A549 (cell line): ENCODE results near the gene ARHGAP25. TPM values are rescaled to one million over a fixed set of nuclear protein-coding genes. Genes with fewer than 3 reads are reported as not detected.
A peak's percentile ranks its signal among the peaks of the same experiment; 100 is the strongest.

ENCODE experiments used
- ATAC-seq, 2 experiments: fragments of 200-7000 bp in 1 of 2; fragments of >200 bp in 1 of 2; cut with Nextera tagmentation in 1 of 2; cut with Tn5 transposase in 1 of 2; 3 replicates each; pipeline versions ENCODE4 v1.8.0 to v1.9.1; 2018 to 2020; ENCODE audit warnings: mild to moderate bottlenecking in 1 of 2, moderate library complexity in 1 of 2
- CTCF ChIA-PET: fragments of 300-600 bp; sonication (Branson Sonifier 250); formaldehyde crosslinking; extraction: SDS; loops from one replicate; lab custom pipeline; 2021; ENCODE audit warnings: antibody characterized with exemption, inconsistent platforms; lab: Yijun Ruan, JAX
- POLR2A ChIA-PET: fragments of 350-600 bp; formaldehyde crosslinking; extraction: SDS; loops from one replicate; lab custom pipeline; 2021; ENCODE audit warnings: antibody characterized with exemption, inconsistent platforms; lab: Yijun Ruan, JAX
- DNase-seq, 2 experiments: peaks; one replicate each; pipeline versions ENCODE4 v3.0.0 to v3.0.0-alpha.2; 2011 to 2016; ENCODE audit warnings: low read depth in 1 of 2, low spot score in 1 of 2
- FAIRE-seq: peaks from 2 replicates; lab custom pipeline; 2011; peaks lifted over from hg19 to GRCh38; lab: Jason Lieb, UNC
- H3K27ac ChIP-seq, 2 experiments: fragments of >200 bp; sonication (Bioruptor Twin); formaldehyde crosslinking; 3 replicates each; pipeline ENCODE4 v1.5.1; 2016 to 2017
- H3K4me1 ChIP-seq: fragments of >200 bp; sonication (Bioruptor Twin); formaldehyde crosslinking; 3 replicates; pipeline ENCODE4 v1.6.1; 2016
- H3K4me2 ChIP-seq: fragments of >200 bp; sonication (Bioruptor Twin); formaldehyde crosslinking; 3 replicates; pipeline ENCODE4 v1.6.1; 2016
- H3K4me3 ChIP-seq: fragments of >200 bp; sonication (Bioruptor Twin); formaldehyde crosslinking; 3 replicates; pipeline ENCODE4 v1.5.1; 2016
- H3K9me3 ChIP-seq: fragments of >200 bp; sonication (Bioruptor Twin); formaldehyde crosslinking; 3 replicates; pipeline ENCODE4 v1.6.1; 2016
- BHLHE40 ChIP-seq: IDR thresholded peaks from 2 replicates; pipeline ENCODE4 v1.6.1; 2012; ENCODE audit warnings: low read depth, low read length, inconsistent platforms
- CBX2 ChIP-seq: fragments of 200-600 bp; sonication (generic); IDR thresholded peaks from 2 replicates; pipeline ENCODE4 v1.6.1; 2016; ENCODE audit warnings: low read depth, mild to moderate bottlenecking, borderline replicate concordance
- E2F6 ChIP-seq: IDR thresholded peaks from 2 replicates; pipeline ENCODE4 v1.6.1; 2012; ENCODE audit warnings: low read depth, borderline replicate concordance
- ESRRA ChIP-seq: fragments of 150-350 bp; IDR thresholded peaks from 2 replicates; pipeline ENCODE4 v1.6.1; 2014; ENCODE audit warnings: mild to moderate bottlenecking, low read length, borderline replicate concordance
- FOSB ChIP-seq: fragments of 250-450 bp; sonication (Bioruptor Pico); IDR thresholded peaks from 2 replicates; pipeline ENCODE4 v1.5.0; 2020; ENCODE audit warnings: mild to moderate bottlenecking, moderate library complexity
- FOSL2 ChIP-seq, 2 experiments: fragments of 450-650 bp in 1 of 2; fragments of >200 bp in 1 of 2; sonication (Bioruptor Twin) in 1 of 2; formaldehyde crosslinking; IDR thresholded peaks; 2 replicates each; pipeline versions ENCODE4 v1.5.0 to v1.6.1; 2016 to 2020; ENCODE audit warnings: mild to moderate bottlenecking in 1 of 2, moderate library complexity in 1 of 2
- GATA3 ChIP-seq: IDR thresholded peaks from 2 replicates; pipeline ENCODE4 v1.6.1; 2012; ENCODE audit warnings: borderline replicate concordance
- HDAC2 ChIP-seq: fragments of 200-600 bp; sonication (generic); IDR thresholded peaks from 2 replicates; pipeline ENCODE4 v1.6.1; 2016
- HEYL ChIP-seq: fragments of 250-450 bp; sonication (Bioruptor Pico); IDR thresholded peaks from 2 replicates; pipeline ENCODE4 v1.8.0; 2021; ENCODE audit warnings: mild to moderate bottlenecking, moderate library complexity
- HOXB13 ChIP-seq: fragments of 250-450 bp; sonication (Bioruptor Pico); IDR thresholded peaks from 2 replicates; pipeline ENCODE4 v1.5.0; 2020; ENCODE audit warnings: low read depth, mild to moderate bottlenecking, moderate library complexity
- KDM1A ChIP-seq: fragments of 200-600 bp; sonication (generic); IDR thresholded peaks from 2 replicates; pipeline ENCODE4 v1.6.1; 2016; ENCODE audit warnings: low read depth, mild to moderate bottlenecking
- MAFK ChIP-seq: fragments of 450-650 bp; IDR thresholded peaks from 2 replicates; pipeline ENCODE4 v1.6.1; 2014; ENCODE audit not compliant: partially characterized antibody
- NPAS2 ChIP-seq: fragments of 250-450 bp; sonication (Bioruptor Pico); IDR thresholded peaks from 2 replicates; pipeline ENCODE4 v1.8.0; 2022; ENCODE audit warnings: mild to moderate bottlenecking, moderate library complexity, borderline replicate concordance
- POLR2A ChIP-seq: IDR thresholded peaks from 2 replicates; pipeline ENCODE4 v1.6.1; 2012; ENCODE audit warnings: mild to moderate bottlenecking, low read length
- POLR2AphosphoS2 ChIP-seq: conservative IDR thresholded peaks from 2 replicates; pipeline ENCODE4 v1.6.1; 2012; ENCODE audit warnings: low read length, improper control_type of control experiment, inconsistent platforms
- RFX5 ChIP-seq: fragments of 450-650 bp; IDR thresholded peaks from 2 replicates; pipeline ENCODE4 v1.7.1; 2014; ENCODE audit warnings: antibody characterized with exemption, mild to moderate bottlenecking, moderate library complexity
- RNF2 ChIP-seq: fragments of 200-600 bp; sonication (generic); IDR thresholded peaks from 2 replicates; pipeline ENCODE4 v1.6.1; 2016; ENCODE audit warnings: low read depth, mild to moderate bottlenecking, antibody characterized with exemption, moderate library complexity, borderline replicate concordance
- SMC3 ChIP-seq: fragments of >200 bp; sonication (Bioruptor Twin); formaldehyde crosslinking; IDR thresholded peaks from 3 replicates; pipeline ENCODE4 v1.6.1; 2018; ENCODE audit warnings: inconsistent platforms
- SREBF2 ChIP-seq: fragments of 450-650 bp; IDR thresholded peaks from 2 replicates; pipeline ENCODE4 v1.6.1; 2014; ENCODE audit warnings: mild to moderate bottlenecking, moderate library complexity
- TFCP2L1 ChIP-seq: fragments of 250-450 bp; sonication (Bioruptor Pico); IDR thresholded peaks from 2 replicates; pipeline ENCODE4 v1.5.0; 2021; ENCODE audit warnings: mild to moderate bottlenecking
- TP53 ChIP-seq: fragments of 250-450 bp; sonication (Bioruptor Pico); IDR thresholded peaks from 2 replicates; pipeline ENCODE4 v1.5.0; 2021; ENCODE audit warnings: mild to moderate bottlenecking, moderate library complexity
- ZC3H11A ChIP-seq: fragments of 450-650 bp; IDR thresholded peaks from 2 replicates; pipeline ENCODE4 v1.6.1; 2014; ENCODE audit warnings: antibody characterized with exemption, mild to moderate bottlenecking
- ZSCAN20 ChIP-seq: fragments of 250-450 bp; sonication (Bioruptor Pico); IDR thresholded peaks from 2 replicates; pipeline ENCODE4 v1.8.0; 2022; ENCODE audit warnings: mild to moderate bottlenecking, moderate library complexity
- WGBS: methylation state at CpG from one replicate; pipeline ENCODE4 v1.1.6; 2017; ENCODE audit errors: missing lambda C conversion rate; 5-methylcytosine and 5-hydroxymethylcytosine counted together
- polyA plus RNA-seq, 4 experiments: library from polyadenylated mRNA; depleted of rRNA in 3 of 4; stranded (reverse); fragments of >200 nt; fragmentation: RNase III in 1 of 4; extraction: RNeasy Plus Mini Kit Qiagen cat#74134 plus additional on column Dnase treatment in 1 of 4; gene quantifications; 2 replicates in 3 of 4; 3 replicates in 1 of 4; pipeline ENCODE4 v1.2.3, GENCODE V29; 2011 to 2017
- TF ChIP-seq, protein P1 (sequence below): fragments of 250-450 bp; sonication (Bioruptor Pico); IDR thresholded peaks from 2 replicates; pipeline ENCODE4 v1.5.0; 2020; ENCODE audit warnings: low read depth, mild to moderate bottlenecking, moderate library complexity
- TF ChIP-seq, protein P2 (sequence below): fragments of 250-450 bp; sonication (Bioruptor Pico); IDR thresholded peaks from 2 replicates; pipeline ENCODE4 v1.5.0; 2021; ENCODE audit warnings: mild to moderate bottlenecking, moderate library complexity, borderline replicate concordance

ARHGAP25 gene
- polyA plus RNA-seq, 2 of the 4 experiments (the other 2 are of a cell fraction), result 0.50 to 2.4 TPM

GRCh38 chr2:68853035-68853434 is 118.4 kb downstream of the ARHGAP25 start:
- no peaks in the 10 kb centered on the region for H3K9me3 ChIP-seq
- ChIA-PET POLR2A (no interaction called here), CTCF (interaction anchor here (1.1 to 1.8 kb wide), 5 partner anchors 8 to 101 kb away, joined by 3 to 5 read pairs (median 3); no protein-coding TSS in a partner anchor)
- 42% methylated on average over 2 of the region's 2 CpGs for WGBS
- no peak overlapping the region for H3K4me3 ChIP-seq
- H3K4me1 ChIP-seq, result no peaks in the 10 kb centered on the region
- ATAC-seq (no peak), FAIRE-seq (no peak), DNase-seq (no peak)
- no peak overlapping the region for H3K27ac ChIP-seq
- TF ChIP-seq ESRRA (no peak), POLR2AphosphoS2 (no peak), RFX5 (no peak), TP53 (CRISPR knock-in tag) (no peak), MAFK (no peak), KDM1A (no peak), TFCP2L1 (CRISPR knock-in tag) (no peak), SMC3 (no peak), POLR2A (no peak), ZC3H11A (no peak)
- TF ChIP-seq, protein P1, sequence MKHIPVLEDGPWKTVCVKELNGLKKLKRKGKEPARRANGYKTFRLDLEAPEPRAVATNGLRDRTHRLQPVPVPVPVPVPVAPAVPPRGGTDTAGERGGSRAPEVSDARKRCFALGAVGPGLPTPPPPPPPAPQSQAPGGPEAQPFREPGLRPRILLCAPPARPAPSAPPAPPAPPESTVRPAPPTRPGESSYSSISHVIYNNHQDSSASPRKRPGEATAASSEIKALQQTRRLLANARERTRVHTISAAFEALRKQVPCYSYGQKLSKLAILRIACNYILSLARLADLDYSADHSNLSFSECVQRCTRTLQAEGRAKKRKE (CRISPR knock-in tag), result no peak
- no peak overlapping the region for H3K4me2 ChIP-seq

DNA sequence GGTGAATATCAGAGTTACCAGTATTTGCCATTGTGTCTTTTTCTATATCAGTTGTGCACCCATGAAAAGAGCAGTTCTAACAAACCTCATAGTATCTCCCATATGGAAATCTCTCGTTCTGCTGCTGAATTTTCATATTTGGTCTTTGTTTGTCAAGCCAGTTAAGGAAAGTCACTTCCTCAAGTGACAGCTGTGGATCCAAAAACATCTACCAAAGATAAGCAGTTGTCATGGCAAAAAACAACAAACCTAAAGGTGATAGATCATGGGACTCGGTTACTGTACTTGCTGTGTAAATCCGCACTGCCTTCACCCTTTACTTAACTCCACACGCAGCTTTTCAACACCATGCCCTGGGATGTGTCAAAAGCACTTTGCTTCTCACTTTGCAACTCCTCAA is 119.3 kb downstream of the ARHGAP25 start:
- WGBS, result 64% methylated on average over 4 of the region's 4 CpGs
- FAIRE-seq (no peak), ATAC-seq (no peak), DNase-seq (no peak)
- no peaks in the 10 kb centered on the region for H3K9me3 ChIP-seq
- ChIA-PET POLR2A (no interaction called here), CTCF (interaction anchor here (1.3 to 1.8 kb wide), 3 partner anchors 17 to 102 kb away, joined by 3 to 5 read pairs (median 4); no protein-coding TSS in a partner anchor)
- TF ChIP-seq, protein P2, sequence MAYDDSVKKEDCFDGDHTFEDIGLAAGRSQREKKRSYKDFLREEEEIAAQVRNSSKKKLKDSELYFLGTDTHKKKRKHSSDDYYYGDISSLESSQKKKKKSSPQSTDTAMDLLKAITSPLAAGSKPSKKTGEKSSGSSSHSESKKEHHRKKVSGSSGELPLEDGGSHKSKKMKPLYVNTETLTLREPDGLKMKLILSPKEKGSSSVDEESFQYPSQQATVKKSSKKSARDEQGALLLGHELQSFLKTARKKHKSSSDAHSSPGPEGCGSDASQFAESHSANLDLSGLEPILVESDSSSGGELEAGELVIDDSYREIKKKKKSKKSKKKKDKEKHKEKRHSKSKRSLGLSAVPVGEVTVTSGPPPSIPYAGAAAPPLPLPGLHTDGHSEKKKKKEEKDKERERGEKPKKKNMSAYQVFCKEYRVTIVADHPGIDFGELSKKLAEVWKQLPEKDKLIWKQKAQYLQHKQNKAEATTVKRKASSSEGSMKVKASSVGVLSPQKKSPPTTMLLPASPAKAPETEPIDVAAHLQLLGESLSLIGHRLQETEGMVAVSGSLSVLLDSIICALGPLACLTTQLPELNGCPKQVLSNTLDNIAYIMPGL, result no peak
- TF ChIP-seq HDAC2 (no peak), GATA3 (no peak), RFX5 (no peak), HEYL (CRISPR knock-in tag) (no peak), RNF2 (no peak), E2F6 (no peak), SREBF2 (no peak)
- no peak overlapping the region for H3K4me2 ChIP-seq
- no peak overlapping the region for H3K4me3 ChIP-seq
- H3K4me1 ChIP-seq, result no peaks in the 10 kb centered on the region
- H3K27ac ChIP-seq, result no peak overlapping the region

DNA sequence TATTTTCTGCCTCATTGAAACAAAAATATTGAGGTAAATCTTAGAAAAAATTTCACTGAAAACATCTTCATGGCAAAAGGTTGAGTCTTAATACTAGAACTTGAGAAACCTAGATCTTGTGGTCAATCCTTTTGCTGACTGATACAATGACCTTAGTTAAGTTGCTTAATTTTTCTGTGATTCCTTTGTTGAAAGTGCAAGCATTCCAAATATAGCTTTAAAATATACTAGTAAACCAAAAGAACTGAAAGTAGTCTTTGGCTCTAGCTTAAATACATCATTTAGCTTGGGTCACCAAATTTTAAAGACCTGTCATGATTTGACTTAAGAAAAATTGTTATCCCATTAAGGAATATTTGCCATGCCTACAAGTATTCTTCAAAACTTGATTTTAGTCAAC is 119.9 kb downstream of the ARHGAP25 start:
- no peak for ATAC-seq
- peak; percentile 73 for FAIRE-seq
- ChIA-PET POLR2A (no interaction called here), CTCF (interaction anchor here (0.6 to 1.4 kb wide), 5 partner anchors 18 to 102 kb away, joined by 3 to 5 read pairs (median 3); no protein-coding TSS in a partner anchor)
- Histone ChIP-seq H3K4me3 (no peak overlapping the region), H3K9me3 (no peaks in the 10 kb centered on the region), H3K4me2 (no peak overlapping the region), H3K27ac (no peak overlapping the region), H3K4me1 (no peaks in the 10 kb centered on the region)
- TF ChIP-seq, protein P1 (CRISPR knock-in tag), result no peak
- no peak for TF ChIP-seq HOXB13 (CRISPR knock-in tag)
- TF ChIP-seq ZSCAN20 (CRISPR knock-in tag), result no peak
- TF ChIP-seq, protein P2, result no peak
- no peak for TF ChIP-seq NPAS2 (CRISPR knock-in tag)
- TF ChIP-seq CBX2, result no peak
- TF ChIP-seq POLR2AphosphoS2, result no peak
- TF ChIP-seq BHLHE40, result no peak
- TF ChIP-seq FOSB (CRISPR knock-in tag), result no peak
- TF ChIP-seq HDAC2, result no peak
- TF ChIP-seq FOSL2 (IDR thresholded peaks at IDR 0.05), result no peak
- no peak for TF ChIP-seq FOSL2 (CRISPR knock-in tag; IDR thresholded peaks at IDR 0.05)
- no peak for TF ChIP-seq MAFK
- no peak for TF ChIP-seq SREBF2
- DNase-seq, result no peak
